ENCODE data around the gene MBLAC1. TPM values are rescaled to one million over a fixed set of nuclear protein-coding genes. Genes with fewer than 3 reads are reported as not detected.
"Not testable (repeated sequence)": the region's sequence is repeated elsewhere in the genome, so short reads cannot be mapped to it uniquely, and the experiment has no call there.

MBLAC1 gene
- total and polyA plus RNA-seq, 2 donors: 1.3 to 4.7 TPM

DNA sequence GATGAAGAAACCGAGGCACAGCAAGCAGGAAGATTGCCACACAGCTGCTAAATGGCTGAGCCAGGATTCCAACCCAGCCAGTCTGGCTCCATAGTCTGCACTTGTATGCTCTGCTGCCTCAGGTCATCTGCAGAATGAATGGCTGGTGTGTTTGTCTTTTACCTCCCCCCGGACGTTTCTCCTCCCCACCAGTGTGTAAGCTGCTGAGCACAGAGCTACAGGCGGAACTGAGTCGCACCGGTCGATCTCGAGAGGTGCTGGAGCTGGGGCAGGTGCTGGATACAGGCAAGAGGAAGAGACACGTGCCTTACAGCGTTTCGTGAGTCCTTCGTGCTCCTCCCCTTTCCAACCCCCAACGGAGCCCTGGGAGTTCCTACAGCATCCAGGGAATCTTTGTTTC, 4.7 kb upstream of the MBLAC1 start:
- no peak overlapping the region for H3K4me3 ChIP-seq (ENCODE audit: low read depth, low read length)
- WGBS: 73% methylated on average over 13 of the region's 13 CpGs
- no peak for DNase-seq (ENCODE audit: extremely low spot score)
- no peaks in the 10 kb centered on the region for H3K4me1 ChIP-seq (ENCODE audit: insufficient read depth)
- H3K36me3 ChIP-seq (ENCODE audit: insufficient read depth): no peaks in the 10 kb centered on the region
- no peak overlapping the region for H3K27ac ChIP-seq (ENCODE audit: low read depth)

DNA sequence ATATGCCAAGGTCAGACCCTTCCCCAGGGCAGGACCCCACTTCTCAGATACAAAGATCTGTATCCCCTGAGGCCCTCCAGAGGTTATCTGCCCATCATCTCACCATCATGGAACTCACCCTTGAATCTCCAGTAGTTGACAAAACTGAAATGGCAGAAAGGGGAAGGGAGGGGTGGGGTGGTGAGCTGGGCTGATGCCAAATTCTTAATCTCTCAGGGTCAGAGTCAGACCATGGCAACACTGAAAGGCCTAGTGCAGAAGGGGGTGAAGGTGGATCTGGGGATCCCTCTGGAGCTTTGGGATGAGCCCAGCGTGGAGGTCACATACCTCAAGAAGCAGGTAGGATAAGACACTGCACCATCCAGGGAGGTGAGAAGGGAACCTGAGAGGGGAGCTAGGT, 4.2 kb upstream of the MBLAC1 start:
- H3K36me3 ChIP-seq (ENCODE audit: insufficient read depth): no peaks in the 10 kb centered on the region
- DNase-seq (ENCODE audit: extremely low spot score): no peak
- WGBS: 78% methylated on average over 1 of the region's 1 CpG
- H3K4me1 ChIP-seq (ENCODE audit: insufficient read depth): no peaks in the 10 kb centered on the region
- H3K4me3 ChIP-seq (ENCODE audit: low read depth, low read length): no peak overlapping the region
- no peak overlapping the region for H3K27ac ChIP-seq (ENCODE audit: low read depth)

DNA sequence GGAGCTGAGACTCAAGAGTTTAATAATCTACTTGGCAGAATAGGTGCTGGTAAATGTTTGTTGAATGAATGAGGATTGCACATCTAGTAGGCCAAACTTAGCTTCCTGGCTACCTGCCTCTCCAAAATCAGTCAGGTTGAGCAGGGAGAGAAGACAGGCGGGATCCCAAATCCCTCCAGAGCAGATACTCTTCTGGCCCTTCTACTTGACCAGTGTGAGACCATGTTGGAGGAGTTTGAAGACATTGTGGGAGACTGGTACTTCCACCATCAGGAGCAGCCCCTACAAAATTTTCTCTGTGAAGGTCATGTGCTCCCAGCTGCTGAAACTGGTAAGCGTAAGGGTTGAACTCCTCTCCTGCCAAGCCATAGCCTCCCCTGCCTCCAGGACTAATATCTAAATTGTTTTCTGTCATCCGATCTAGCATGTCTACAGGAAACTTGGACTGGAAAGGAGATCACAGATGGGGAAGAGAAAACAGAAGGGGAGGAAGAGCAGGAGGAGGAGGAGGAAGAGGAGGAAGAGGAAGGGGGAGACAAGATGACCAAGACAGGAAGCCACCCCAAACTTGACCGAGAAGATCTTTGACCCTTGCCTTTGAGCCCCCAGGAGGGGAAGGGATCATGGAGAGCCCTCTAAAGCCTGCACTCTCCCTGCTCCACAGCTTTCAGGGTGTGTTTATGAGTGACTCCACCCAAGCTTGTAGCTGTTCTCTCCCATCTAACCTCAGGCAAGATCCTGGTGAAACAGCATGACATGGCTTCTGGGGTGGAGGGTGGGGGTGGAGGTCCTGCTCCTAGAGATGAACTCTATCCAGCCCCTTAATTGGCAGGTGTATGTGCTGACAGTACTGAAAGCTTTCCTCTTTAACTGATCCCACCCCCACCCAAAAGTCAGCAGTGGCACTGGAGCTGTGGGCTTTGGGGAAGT, 2.2 kb upstream of the MBLAC1 start:
- 84% methylated on average over 4 of the region's 4 CpGs for WGBS
- no peak for DNase-seq (ENCODE audit: extremely low spot score)
- no peak overlapping the region for H3K27ac ChIP-seq (ENCODE audit: low read depth)

DNA sequence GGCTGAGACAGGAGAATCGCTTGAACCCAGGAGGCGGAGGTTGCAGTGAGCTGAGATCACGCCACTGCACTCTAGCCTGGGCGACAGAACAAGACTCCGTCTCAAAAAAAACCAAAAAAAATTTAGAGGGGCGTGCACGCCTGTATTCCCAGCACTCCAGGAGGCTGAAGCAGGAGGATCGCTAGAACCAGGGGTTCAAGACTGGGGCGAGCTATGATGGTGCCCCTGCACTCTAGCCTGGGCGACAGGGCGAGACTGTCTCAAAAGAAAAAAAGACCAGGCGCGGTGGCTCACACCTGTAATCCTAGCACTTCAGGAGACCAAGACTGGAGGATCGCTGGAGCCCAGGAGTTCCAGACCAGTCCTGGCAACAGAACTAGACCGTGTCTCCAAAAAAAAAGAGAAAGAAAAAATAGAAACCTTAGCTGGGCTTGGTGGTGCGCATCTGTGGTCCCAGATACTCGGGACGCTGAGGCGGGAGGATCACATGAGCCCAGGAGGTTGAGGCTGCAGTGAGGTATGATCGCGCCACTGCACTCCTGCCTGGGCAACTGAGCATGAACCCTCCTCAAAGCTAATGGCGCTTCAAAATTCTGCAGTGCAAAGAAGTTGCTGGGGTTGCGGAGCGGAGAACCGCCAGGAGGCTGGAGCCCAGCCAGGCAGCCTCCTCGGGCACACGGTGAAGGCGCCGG, 382 bp upstream of the MBLAC1 start:
- Histone ChIP-seq H3K4me1 (ENCODE audit: insufficient read depth) (no peaks in the 10 kb centered on the region), H3K27ac (ENCODE audit: low read depth) (peak overlapping the region; percentile 94), H3K4me3 (ENCODE audit: low read depth, low read length) (peak overlapping the region; percentile 75), H3K36me3 (ENCODE audit: insufficient read depth) (no peaks in the 10 kb centered on the region)
- 12% methylated on average over 29 of the region's 29 CpGs for WGBS
- no peak for DNase-seq (ENCODE audit: extremely low spot score)

More for the DNA sequence above, 2.2 kb upstream of the MBLAC1 start:
- H3K36me3 ChIP-seq (ENCODE audit: insufficient read depth): no peaks in the 10 kb centered on the region
- no peak overlapping the region for H3K4me3 ChIP-seq (ENCODE audit: low read depth, low read length)
- no peaks in the 10 kb centered on the region for H3K4me1 ChIP-seq (ENCODE audit: insufficient read depth)

DNA sequence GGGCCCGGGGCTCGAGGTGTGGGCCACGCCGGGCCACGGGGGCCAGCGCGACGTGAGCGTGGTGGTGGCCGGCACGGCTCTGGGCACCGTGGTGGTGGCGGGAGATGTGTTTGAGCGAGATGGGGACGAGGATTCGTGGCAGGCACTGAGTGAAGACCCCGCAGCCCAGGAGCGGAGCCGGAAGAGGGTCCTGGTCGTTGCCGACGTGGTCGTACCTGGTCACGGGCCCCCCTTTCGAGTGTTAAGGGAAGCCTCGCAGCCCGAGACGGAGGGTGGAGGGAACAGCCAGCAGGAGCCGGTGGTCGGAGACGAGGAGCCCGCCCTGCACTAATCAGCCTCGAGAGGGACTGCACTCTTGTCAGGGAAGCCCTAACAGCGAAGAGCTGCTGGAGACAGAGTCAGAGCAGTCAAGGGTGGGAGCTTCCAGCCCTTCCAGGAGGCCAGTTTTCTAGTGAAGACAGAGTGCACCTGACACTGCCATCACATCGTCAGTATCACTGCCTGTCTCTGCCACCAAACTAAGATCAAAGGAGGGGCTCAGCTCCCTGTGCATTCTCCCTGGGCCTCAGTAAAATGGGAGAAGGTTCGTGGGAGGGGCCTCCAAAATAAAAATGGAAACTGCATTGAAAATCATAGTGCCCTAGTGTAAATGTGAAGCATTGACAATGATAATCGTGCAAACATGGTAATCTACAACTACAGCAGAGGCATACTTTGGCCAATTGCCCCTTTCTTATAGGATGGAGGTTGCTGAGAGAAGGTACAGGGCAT, 1.3 kb downstream of the MBLAC1 start:
- H3K4me1 ChIP-seq (ENCODE audit: insufficient read depth): no peaks in the 10 kb centered on the region
- H3K27ac ChIP-seq (ENCODE audit: low read depth): peak overlapping the region; percentile 89
- WGBS: 3% methylated on average over 37 of the region's 37 CpGs
- no peaks in the 10 kb centered on the region for H3K36me3 ChIP-seq (ENCODE audit: insufficient read depth)
- peak overlapping the region; percentile 75 for H3K4me3 ChIP-seq (ENCODE audit: low read depth, low read length)
- DNase-seq (ENCODE audit: extremely low spot score): no peak

DNA sequence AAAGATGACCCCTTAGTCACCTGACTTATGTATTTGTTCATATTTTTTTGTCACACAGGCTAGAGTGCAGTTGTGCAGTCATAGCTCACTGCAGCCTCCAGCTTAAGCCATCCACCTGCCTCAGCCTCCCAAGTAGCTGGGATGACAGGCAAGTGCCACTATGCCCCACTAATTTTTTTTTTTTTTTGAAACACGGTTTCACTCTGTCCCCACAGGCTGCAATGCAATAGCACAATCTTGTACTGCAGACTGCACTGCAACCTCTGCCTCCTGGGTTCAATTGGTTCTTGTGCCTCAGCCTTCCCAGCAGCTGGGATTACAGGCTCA, 1.8 kb downstream of the MBLAC1 start:
- H3K27ac ChIP-seq (ENCODE audit: low read depth): no peak overlapping the region
- no peak overlapping the region for H3K4me3 ChIP-seq (ENCODE audit: low read depth, low read length)
- no peaks in the 10 kb centered on the region for H3K4me1 ChIP-seq (ENCODE audit: insufficient read depth)
- 61% methylated on average over 1 of the region's 1 CpG for WGBS
- DNase-seq (ENCODE audit: extremely low spot score): no peak
- H3K36me3 ChIP-seq (ENCODE audit: insufficient read depth): no peaks in the 10 kb centered on the region

DNA sequence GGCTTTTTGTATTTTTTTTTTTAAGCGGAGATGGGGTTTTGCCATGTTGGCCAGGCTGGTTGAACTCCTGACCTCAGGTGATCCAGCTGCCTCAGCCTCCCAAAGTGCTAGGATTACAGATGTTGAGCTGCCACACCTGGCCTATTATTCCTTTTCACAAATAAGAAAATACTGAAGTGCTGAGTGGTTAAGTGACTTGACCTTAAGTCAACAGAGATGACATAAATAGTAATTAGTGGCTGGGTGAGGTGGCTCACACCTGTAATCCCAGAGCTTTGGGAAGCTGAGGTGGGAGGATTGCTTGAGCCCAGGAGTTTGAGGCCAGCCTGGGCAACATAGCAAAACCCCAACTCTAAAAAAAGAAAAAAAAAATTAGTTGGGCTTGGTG, 3.4 kb downstream of the MBLAC1 start:
- WGBS: 90% methylated on average over 1 of the region's 1 CpG
- H3K4me1 ChIP-seq (ENCODE audit: insufficient read depth); H3K4me3 ChIP-seq (ENCODE audit: low read depth, low read length); DNase-seq (ENCODE audit: extremely low spot score); H3K27ac ChIP-seq (ENCODE audit: low read depth); H3K36me3 ChIP-seq (ENCODE audit: insufficient read depth): not testable (repeated sequence)

DNA sequence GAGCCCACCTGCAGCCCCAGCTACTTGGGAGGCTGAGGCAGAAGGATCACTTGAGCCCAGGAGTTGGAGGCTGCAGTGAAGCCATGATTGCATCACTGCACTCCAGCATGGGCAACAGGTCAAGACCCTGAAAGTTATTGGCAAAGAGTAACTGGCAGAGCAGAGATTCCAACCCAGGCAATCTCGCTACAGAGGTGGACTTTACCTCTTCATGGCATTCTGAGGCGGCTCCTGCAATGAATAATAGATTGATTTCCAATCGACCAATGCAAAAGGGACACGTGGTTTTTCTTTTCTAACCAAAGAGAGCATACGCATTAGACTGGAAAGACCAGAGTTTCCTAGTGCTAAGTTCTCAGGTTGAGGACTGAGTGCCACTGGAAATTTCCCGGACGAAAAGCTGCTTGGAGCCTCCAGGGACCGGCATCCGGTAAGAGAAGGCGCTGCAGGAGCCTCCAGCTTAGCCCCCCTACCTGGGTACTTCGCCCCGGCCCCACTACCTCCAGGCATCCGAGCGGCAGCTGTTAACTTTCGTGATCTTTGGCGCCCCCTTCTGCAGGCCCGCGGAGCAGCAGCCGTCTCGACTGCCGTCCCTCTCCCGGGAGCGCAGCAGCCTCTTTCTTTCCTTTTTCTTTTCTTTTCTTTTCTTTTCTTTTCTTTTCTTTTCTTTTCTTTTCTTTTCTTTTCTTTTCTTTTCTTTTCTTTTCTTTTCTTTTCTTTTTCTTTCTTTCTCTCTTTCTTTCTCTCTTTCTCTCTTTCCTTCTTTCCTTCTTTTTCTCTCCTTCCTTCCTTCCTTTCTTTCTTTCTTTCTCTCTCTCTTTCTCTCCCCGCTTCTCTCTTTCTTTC, 4.1 kb downstream of the MBLAC1 start:
- Histone ChIP-seq H3K36me3 (ENCODE audit: insufficient read depth) (no peaks in the 10 kb centered on the region), H3K4me1 (ENCODE audit: insufficient read depth) (no peaks in the 10 kb centered on the region), H3K4me3 (ENCODE audit: low read depth, low read length) (no peak overlapping the region), H3K27ac (ENCODE audit: low read depth) (no peak overlapping the region)
- 12% methylated on average over 24 of the region's 24 CpGs for WGBS
- no peak for DNase-seq (ENCODE audit: extremely low spot score)

DNA sequence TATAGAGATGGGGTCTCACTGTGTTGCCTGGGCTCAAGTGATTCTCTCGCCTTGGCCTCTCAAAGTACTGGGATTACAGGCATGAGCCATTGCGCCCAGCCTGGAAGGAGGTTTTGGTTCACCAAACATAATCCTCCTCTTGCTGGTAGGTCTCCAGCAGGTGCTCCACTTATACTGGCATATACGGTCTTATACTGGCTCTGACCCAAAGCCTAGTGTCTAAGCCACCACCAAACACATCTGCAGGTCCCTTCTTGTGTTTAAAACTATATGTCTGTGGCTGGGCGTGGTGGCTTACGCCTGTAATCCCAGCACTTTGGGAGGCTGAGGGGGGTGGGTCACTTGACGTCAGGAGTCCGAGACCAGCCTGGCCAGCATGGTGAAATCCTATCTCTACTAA, 5.4 kb downstream of the MBLAC1 start:
- no peaks in the 10 kb centered on the region for H3K4me1 ChIP-seq (ENCODE audit: insufficient read depth)
- no peak overlapping the region for H3K27ac ChIP-seq (ENCODE audit: low read depth)
- no peak for DNase-seq (ENCODE audit: extremely low spot score)
- no peaks in the 10 kb centered on the region for H3K36me3 ChIP-seq (ENCODE audit: insufficient read depth)
- WGBS: 61% methylated on average over 7 of the region's 7 CpGs
- no peak overlapping the region for H3K4me3 ChIP-seq (ENCODE audit: low read depth, low read length)

DNA sequence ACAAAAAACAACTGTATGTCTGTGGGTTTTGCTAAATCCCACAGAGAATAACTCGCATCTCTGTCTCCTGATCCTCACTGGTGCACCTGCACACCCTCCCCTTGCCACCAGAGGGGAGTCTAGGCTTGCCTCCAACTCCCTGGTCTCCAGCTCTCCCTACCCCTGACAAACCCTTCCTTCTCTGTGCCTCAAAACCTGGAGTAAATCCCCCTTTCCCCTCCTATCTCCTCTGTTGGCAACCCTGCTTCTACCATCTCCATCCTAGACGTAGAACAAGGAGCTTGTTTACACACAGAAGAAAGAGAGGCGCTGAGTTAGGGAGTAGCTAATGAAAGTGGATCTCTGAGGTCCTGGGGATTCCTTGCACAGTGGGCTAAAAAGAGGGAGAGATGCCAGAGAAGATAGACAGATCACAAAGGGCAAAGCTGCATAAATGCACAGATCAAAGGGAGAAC, 6.0 kb downstream of the MBLAC1 start:
- no peak for DNase-seq (ENCODE audit: extremely low spot score)

DNA sequence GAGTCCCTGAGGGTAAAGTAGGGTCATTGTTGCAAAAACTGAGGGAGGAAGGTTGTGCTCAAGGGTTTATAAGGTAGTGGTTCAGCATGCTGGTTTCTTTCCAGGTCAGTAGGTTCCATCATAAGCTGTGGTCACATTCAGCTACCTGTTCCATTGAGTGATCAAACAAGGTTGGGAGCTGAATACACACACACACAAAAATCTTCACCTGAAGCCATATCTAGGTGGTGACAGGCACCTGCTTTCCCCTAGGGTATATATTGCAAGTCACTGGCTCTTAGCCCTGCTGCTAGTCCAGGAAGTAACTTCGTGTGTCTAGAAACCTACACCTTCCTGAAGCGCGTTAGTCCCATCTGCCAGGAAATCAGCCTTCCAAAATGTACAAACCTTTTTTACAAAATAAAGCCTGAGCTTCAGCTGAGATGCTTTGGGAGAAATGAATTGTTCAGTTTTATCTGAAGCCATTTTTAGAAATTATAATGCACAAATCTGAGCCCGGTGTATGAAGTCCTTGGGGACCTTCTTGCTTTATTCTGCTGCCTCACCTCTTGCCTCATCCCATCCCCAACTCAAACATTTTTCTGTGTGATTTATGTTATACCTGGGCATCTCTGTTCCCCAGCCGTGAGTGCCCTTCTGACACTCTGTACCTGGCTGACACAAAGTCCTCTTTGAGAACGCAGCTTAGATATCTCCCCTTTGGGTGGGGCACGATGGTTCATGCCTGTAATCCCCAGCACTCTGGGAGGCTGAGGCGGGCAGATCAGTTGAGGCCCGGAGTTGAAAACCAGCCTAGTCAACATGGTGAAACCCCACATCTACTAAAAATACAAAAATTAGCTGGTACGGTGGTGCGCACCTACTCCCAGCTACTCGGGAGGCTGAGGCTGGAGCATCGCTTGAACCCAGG, 11.3 kb downstream of the MBLAC1 start:
- WGBS: 83% methylated on average over 13 of the region's 13 CpGs
- no peaks in the 10 kb centered on the region for H3K36me3 ChIP-seq (ENCODE audit: insufficient read depth)
- no peak overlapping the region for H3K4me3 ChIP-seq (ENCODE audit: low read depth, low read length)
- H3K27ac ChIP-seq (ENCODE audit: low read depth): no peak overlapping the region
- no peak for DNase-seq (ENCODE audit: extremely low spot score)
- no peaks in the 10 kb centered on the region for H3K4me1 ChIP-seq (ENCODE audit: insufficient read depth)

More for the DNA sequence above, 6.0 kb downstream of the MBLAC1 start:
- no peak overlapping the region for H3K4me3 ChIP-seq (ENCODE audit: low read depth, low read length)
- H3K4me1 ChIP-seq (ENCODE audit: insufficient read depth): no peaks in the 10 kb centered on the region
- no peaks in the 10 kb centered on the region for H3K36me3 ChIP-seq (ENCODE audit: insufficient read depth)
- 10% methylated on average over 3 of the region's 3 CpGs for WGBS
- H3K27ac ChIP-seq (ENCODE audit: low read depth): no peak overlapping the region

DNA sequence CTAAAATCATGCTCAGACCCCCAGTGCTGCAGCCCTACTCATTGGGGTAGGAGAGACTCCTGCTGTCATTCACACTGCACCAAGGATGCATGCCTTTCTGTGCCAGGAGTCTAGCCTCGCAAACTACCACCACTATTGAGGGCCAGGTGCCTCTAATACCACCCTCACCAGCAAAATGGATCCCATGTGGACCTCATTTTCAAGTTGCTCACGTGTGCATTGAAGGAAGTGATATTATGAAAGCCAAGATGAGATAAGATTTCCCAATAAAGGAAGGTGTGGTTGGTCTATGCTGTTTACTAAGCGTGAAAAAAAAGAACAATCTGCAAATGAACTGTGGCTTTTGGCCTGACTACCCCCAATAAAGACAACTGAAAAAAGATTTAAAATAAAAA, 14.8 kb downstream of the MBLAC1 start:
- Histone ChIP-seq H3K4me3 (ENCODE audit: low read depth, low read length) (no peak overlapping the region), H3K27ac (ENCODE audit: low read depth) (no peak overlapping the region), H3K36me3 (ENCODE audit: insufficient read depth) (no peaks in the 10 kb centered on the region), H3K4me1 (ENCODE audit: insufficient read depth) (no peaks in the 10 kb centered on the region)
- DNase-seq (ENCODE audit: extremely low spot score): no peak
- 56% methylated on average over 3 of the region's 3 CpGs for WGBS
